WTC11 (cell line): ENCODE measurements around the gene DDRGK1. TPM values are rescaled to one million over a fixed set of nuclear protein-coding genes. Genes with fewer than 3 reads are reported as not detected.
A peak's percentile ranks its signal among the peaks of the same experiment; 100 is the strongest.

Experiments used
- ATAC-seq: fragments of 200-7000 bp; cut with Tn5 transposase; 2 replicates; pipeline ENCODE4 v1.10.0; 2021; ENCODE audit warnings: mild to moderate bottlenecking, moderate library complexity
- CTCF ChIA-PET: fragments of 300-600 bp; sonication (Branson Sonifier 250); formaldehyde crosslinking; loops from one replicate; lab custom pipeline; 2021; ENCODE audit warnings: antibody characterized with exemption; lab: Charles Lee
- POLR2A ChIA-PET: fragments of 350-600 bp; sonication (Branson Sonifier 250); formaldehyde crosslinking; loops from one replicate; lab custom pipeline; 2021; ENCODE audit warnings: antibody characterized with exemption; lab: Charles Lee
- DNase-seq: peaks from one replicate; pipeline ENCODE4 v3.0.0; 2021; ENCODE audit warnings: low spot score
- H3K27ac Mint-ChIP-seq: 2 replicates; pipeline ENCODE4 v1.8.0; 2021; ENCODE audit warnings: mixed read lengths
- H3K27me3 Mint-ChIP-seq: 2 replicates; pipeline ENCODE4 v1.8.0; 2021; ENCODE audit warnings: low read depth, mild to moderate bottlenecking, moderate library complexity, mixed read lengths
- H3K36me3 Mint-ChIP-seq: 2 replicates; pipeline ENCODE4 v1.8.0; 2021; ENCODE audit warnings: mixed read lengths
- H3K4me1 Mint-ChIP-seq: 2 replicates; pipeline ENCODE4 v1.8.0; 2022; ENCODE audit warnings: mixed read lengths
- H3K4me3 Mint-ChIP-seq: 2 replicates; pipeline ENCODE4 v1.8.0; 2021; ENCODE audit warnings: mild to moderate bottlenecking, moderate library complexity, mixed read lengths
- H3K9me3 Mint-ChIP-seq: 2 replicates; pipeline ENCODE4 v1.8.0; 2021; ENCODE audit warnings: mixed read lengths
- CREB1 ChIP-seq: sonication (generic); formaldehyde crosslinking; IDR thresholded peaks from 2 replicates; pipeline ENCODE4 v1.8.0; 2023; ENCODE audit warnings: mild to moderate bottlenecking, missing genetic modification reagents
- CREM ChIP-seq: sonication (generic); formaldehyde crosslinking; IDR thresholded peaks from 2 replicates; pipeline ENCODE4 v1.8.1; 2022; ENCODE audit warnings: mild to moderate bottlenecking, missing genetic modification reagents, moderate library complexity
- FOXJ3 ChIP-seq: sonication (generic); formaldehyde crosslinking; IDR thresholded peaks from 2 replicates; pipeline ENCODE4 v1.9.0; 2021; ENCODE audit warnings: missing genetic modification reagents, mild to moderate bottlenecking, borderline replicate concordance
- GABPB1 ChIP-seq: sonication (generic); formaldehyde crosslinking; IDR thresholded peaks from 2 replicates; pipeline ENCODE4 v1.8.1; 2023; ENCODE audit warnings: mild to moderate bottlenecking, missing genetic modification reagents
- IRF2 ChIP-seq: sonication (generic); formaldehyde crosslinking; IDR thresholded peaks from 2 replicates; pipeline ENCODE4 v1.8.0; 2022; ENCODE audit warnings: low read depth, missing genetic modification reagents, borderline replicate concordance
- NFATC4 ChIP-seq: fragments of 250-450 bp; sonication (Bioruptor Pico); IDR thresholded peaks from 2 replicates; pipeline ENCODE4 v1.9.0; 2021; ENCODE audit warnings: mild to moderate bottlenecking
- NFE2L1 ChIP-seq: sonication (generic); formaldehyde crosslinking; IDR thresholded peaks from 2 replicates; pipeline ENCODE4 v1.8.1; 2023; ENCODE audit warnings: missing genetic modification reagents
- PRRX2 ChIP-seq: fragments of 250-450 bp; sonication (Bioruptor Pico); IDR thresholded peaks from 2 replicates; pipeline ENCODE4 v1.8.0; 2021; ENCODE audit warnings: mild to moderate bottlenecking
- SMAD4 ChIP-seq: sonication (generic); formaldehyde crosslinking; IDR thresholded peaks from 2 replicates; pipeline ENCODE4 v1.8.0; 2022; ENCODE audit warnings: mild to moderate bottlenecking, missing genetic modification reagents
- SP1 ChIP-seq: sonication (generic); formaldehyde crosslinking; conservative IDR thresholded peaks from 2 replicates; pipeline ENCODE4 v1.8.1; 2022; ENCODE audit warnings: missing genetic modification reagents
- TEAD4 ChIP-seq: sonication (generic); formaldehyde crosslinking; IDR thresholded peaks from 2 replicates; pipeline ENCODE4 v1.8.0; 2022; ENCODE audit warnings: mild to moderate bottlenecking, missing genetic modification reagents
- ZNF219 ChIP-seq: sonication (generic); formaldehyde crosslinking; IDR thresholded peaks from 2 replicates; pipeline ENCODE4 v1.8.0; 2023; ENCODE audit warnings: missing genetic modification reagents, mild to moderate bottlenecking, borderline replicate concordance
- ZNF396 ChIP-seq: fragments of 250-450 bp; sonication (Bioruptor Pico); IDR thresholded peaks from 2 replicates; pipeline ENCODE4 v1.8.0; 2021; ENCODE audit warnings: mild to moderate bottlenecking, moderate library complexity, borderline replicate concordance
- total RNA-seq: library from RNA; stranded (reverse); gene quantifications from 3 replicates; pipeline ENCODE4 v1.2.3, GENCODE V29; 2021
- TF ChIP-seq, protein P1 (sequence below): sonication (generic); formaldehyde crosslinking; IDR thresholded peaks from 2 replicates; pipeline ENCODE4 v1.8.1; 2022; ENCODE audit warnings: missing genetic modification reagents, borderline replicate concordance
- TF ChIP-seq, protein P2 (sequence below): sonication (generic); formaldehyde crosslinking; IDR thresholded peaks from 2 replicates; pipeline ENCODE4 v1.8.1; 2023; ENCODE audit warnings: mild to moderate bottlenecking, moderate library complexity, missing genetic modification reagents
- TF ChIP-seq, protein P3 (sequence below): sonication (generic); formaldehyde crosslinking; IDR thresholded peaks from 2 replicates; pipeline ENCODE4 v1.8.1; 2022; ENCODE audit warnings: mild to moderate bottlenecking, missing genetic modification reagents, moderate library complexity, borderline replicate concordance
- TF ChIP-seq, protein P4 (sequence below): fragments of 250-450 bp; sonication (Bioruptor Pico); IDR thresholded peaks from 2 replicates; pipeline ENCODE4 v1.9.0; 2021; ENCODE audit warnings: mild to moderate bottlenecking

DDRGK1 gene
- total RNA-seq, 1 experiment from 2014 or later, result 46.4 TPM

DNA sequence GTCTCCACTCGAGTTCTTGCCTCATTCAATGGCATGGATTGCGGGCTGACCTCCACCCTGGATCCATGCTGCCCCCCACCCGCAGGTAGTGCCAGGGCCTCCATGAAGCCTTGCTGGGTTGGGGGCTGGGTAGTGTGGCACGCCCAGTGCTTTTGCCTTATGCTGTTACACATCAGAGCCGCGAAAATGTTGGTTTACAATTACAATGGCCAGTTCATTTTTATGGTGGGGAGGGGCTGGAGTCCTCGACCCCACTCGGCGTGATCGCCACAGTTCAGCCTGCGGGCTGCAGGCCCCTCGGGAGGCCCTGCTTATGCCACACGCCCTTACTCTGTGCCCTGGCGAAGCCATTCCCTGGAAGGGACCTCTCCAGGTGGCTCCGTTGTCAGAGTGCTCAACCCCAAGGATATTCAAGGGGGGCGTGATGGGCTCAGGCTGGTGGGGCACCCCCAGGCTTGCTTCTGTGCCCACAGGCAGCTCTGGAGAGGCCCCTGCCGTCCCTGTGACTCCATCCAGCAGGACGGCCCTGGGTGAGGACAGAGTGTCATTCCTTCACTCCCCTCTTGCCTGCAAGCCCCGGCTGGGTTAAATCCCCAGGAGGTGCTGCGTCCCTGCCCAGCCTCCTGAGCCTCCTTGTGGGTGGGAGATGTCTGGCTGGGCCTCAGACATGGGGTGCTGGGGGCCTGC lies 19.7 kb upstream of the DDRGK1 start (continued):
- TF ChIP-seq, protein P1, sequence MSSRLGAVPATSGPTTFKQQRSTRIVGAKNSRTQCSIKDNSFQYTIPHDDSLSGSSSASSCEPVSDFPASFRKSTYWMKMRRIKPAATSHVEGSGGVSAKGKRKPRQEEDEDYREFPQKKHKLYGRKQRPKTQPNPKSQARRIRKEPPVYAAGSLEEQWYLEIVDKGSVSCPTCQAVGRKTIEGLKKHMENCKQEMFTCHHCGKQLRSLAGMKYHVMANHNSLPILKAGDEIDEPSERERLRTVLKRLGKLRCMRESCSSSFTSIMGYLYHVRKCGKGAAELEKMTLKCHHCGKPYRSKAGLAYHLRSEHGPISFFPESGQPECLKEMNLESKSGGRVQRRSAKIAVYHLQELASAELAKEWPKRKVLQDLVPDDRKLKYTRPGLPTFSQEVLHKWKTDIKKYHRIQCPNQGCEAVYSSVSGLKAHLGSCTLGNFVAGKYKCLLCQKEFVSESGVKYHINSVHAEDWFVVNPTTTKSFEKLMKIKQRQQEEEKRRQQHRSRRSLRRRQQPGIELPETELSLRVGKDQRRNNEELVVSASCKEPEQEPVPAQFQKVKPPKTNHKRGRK (CRISPR knock-in tag), result no peak

DNA sequence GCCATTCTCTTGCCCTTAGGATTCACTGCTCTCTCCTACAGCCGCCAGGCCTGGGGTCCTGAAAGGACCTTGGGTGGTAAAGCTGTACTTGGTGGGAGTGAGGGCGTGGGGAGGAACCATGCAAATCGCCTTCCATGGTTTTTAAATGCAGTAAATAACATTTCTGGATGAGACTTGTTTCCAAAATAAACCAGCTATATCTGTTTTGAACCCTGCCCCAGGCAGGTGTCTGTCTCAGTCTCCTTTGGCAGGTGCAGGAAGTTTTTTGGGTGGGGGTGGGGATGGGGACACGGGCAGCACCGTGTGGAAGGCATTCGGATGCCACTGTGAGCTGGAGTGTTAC lies 19.1 kb upstream of the DDRGK1 start:
- POLR2A ChIA-PET, result interaction anchor here (0.6 to 1.2 kb wide), 4 partner anchors 16 to 223 kb away, joined by 3 to 6 read pairs (median 4); partner anchors contain the start of gene SLC4A11
- Mint-ChIP-seq H3K4me3 (no peak overlapping the region), H3K36me3 (peaks cover 18% of the 10 kb centered on the region), H3K4me1 (no peaks in the 10 kb centered on the region), H3K9me3 (no peaks in the 10 kb centered on the region), H3K27me3 (no peaks in the 10 kb centered on the region), H3K27ac (no peak overlapping the region)
- CTCF ChIA-PET, result interaction anchor here (0.8 to 2.4 kb wide), 6 partner anchors 16 to 93 kb away, joined by 3 to 9 read pairs (median 6); no protein-coding TSS in a partner anchor
- ATAC-seq (no peak), DNase-seq (no peak)
- no peak for TF ChIP-seq ZNF396 (CRISPR knock-in tag)
- no peak for TF ChIP-seq FOXJ3 (CRISPR knock-in tag)
- no peak for TF ChIP-seq GABPB1

DNA sequence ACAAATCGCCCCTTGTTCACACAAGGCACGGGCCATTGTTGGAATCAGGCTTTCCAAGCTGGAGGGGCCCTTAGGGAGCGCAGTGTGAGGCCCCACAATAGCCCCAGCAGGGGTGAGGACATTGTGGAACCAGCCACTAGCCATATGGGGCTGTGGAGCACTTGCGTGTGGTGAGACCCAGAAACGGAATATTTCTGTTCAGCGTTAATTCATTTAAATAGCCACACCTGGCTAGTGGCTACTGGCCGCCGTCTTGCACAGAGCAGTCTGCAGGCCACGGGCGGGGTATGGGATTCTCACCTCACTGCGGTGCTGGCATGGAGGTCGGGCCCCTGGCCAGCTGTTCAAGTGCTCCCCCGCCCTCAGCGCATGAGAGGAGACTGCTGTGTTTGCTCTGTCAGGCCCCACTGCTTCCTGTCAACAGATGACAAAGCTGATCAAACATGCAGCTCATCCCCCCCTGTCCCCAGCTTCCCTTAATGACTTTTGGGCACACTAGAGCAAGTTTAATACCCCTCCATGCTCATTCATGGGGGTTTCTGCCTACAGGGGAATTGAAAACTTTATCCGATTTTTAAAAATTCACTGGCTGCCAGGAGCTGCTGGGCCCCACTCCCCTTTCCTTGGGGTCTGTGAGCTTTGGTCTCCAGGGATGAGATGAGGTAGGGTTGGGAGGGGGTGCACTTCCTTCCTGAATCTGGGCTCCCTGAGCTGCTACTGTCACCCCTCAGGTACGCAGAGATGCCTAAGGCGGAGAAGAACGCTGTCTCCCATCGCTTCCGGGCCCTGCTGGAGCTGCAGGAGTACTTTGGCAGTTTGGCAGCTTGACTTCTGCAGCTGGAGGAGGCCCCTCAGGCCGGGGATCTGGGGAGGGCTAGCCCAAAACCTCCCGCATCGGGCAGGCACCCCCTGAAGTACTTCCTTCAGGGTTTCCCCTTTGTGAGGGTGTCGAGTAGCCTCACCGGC lies 18.4 kb upstream of the DDRGK1 start:
- ATAC-seq (no peak), DNase-seq (no peak)
- Mint-ChIP-seq H3K36me3 (peaks cover 18% of the 10 kb centered on the region), H3K27me3 (no peaks in the 10 kb centered on the region), H3K27ac (no peak overlapping the region), H3K4me3 (no peak overlapping the region), H3K4me1 (no peaks in the 10 kb centered on the region), H3K9me3 (no peaks in the 10 kb centered on the region)
- TF ChIP-seq PRRX2 (CRISPR knock-in tag), result no peak
- peak; percentile 80 for TF ChIP-seq GABPB1
- CTCF ChIA-PET, result interaction anchor here (0.5 to 2.0 kb wide), 7 partner anchors 17 to 100 kb away, joined by 3 to 7 read pairs (median 4); partner anchors contain the start of gene SLC4A11
- POLR2A ChIA-PET, result interaction anchor here (0.6 to 1.2 kb wide), 5 partner anchors 16 to 224 kb away, joined by 3 to 6 read pairs (median 4); partner anchors contain the start of gene SLC4A11

DNA sequence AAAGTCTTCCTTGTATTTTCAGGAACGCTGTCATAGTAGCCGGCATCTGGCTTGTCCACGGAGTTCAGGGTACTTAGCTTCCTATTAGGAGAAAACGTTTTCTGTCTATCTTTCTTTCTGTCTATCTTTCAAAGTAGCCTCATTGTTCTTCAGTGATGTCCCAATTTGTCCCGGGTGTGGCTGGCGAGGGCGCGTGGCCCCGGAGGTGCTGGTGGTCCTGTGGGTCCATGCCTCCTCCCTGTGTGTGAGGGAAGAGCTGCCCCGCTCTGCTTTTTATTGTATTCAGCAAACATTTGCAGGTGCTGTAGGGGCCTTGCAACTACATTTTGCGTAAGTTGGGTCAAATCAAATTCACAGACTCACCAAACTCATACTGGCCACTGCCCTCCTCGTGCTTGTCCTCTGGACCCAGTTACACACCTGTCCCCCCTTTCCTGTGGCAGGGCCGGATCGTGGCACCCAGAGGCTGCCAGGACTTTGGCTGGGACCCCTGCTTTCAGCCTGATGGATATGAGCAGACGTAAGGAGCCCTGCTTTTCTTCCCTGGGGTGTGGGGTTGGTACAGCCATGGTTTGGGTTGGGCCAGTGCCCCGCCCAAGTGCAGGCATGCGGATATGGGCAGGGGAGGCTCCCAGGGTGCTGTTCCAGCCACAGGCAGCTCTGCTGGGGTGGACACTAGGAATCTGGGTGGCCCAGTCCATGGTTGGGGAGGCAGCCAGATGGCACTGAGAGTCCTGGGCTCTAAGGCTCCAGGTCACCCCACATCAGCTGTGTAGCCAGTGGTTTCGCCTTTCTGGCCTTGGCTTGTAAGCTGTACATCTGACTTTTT lies 17.1 kb upstream of the DDRGK1 start:
- Mint-ChIP-seq H3K4me3 (no peak overlapping the region), H3K27me3 (no peaks in the 10 kb centered on the region), H3K36me3 (peaks cover 16% of the 10 kb centered on the region), H3K4me1 (no peaks in the 10 kb centered on the region), H3K27ac (no peak overlapping the region), H3K9me3 (no peaks in the 10 kb centered on the region)
- POLR2A ChIA-PET, result interaction anchor here (0.6 kb wide), 2 partner anchors 41 to 251 kb away, joined by 3 to 5 read pairs; no protein-coding TSS in a partner anchor
- CTCF ChIA-PET, result interaction anchor here (1.3 to 2.9 kb wide), 3 partner anchors 18 to 28 kb away, joined by 4 to 14 read pairs (median 7); partner anchors contain the start of gene SLC4A11
- DNase-seq (no peak), ATAC-seq (no peak)
- no peak for TF ChIP-seq TEAD4 (CRISPR knock-in tag)
- no peak for TF ChIP-seq NFE2L1 (CRISPR knock-in tag)
- TF ChIP-seq CREM (CRISPR knock-in tag), result no peak
- TF ChIP-seq CREB1, result no peak
- TF ChIP-seq ZNF219 (CRISPR knock-in tag), result no peak
- TF ChIP-seq SMAD4, result no peak
- no peak for TF ChIP-seq IRF2 (CRISPR knock-in tag)
- TF ChIP-seq, protein P2, sequence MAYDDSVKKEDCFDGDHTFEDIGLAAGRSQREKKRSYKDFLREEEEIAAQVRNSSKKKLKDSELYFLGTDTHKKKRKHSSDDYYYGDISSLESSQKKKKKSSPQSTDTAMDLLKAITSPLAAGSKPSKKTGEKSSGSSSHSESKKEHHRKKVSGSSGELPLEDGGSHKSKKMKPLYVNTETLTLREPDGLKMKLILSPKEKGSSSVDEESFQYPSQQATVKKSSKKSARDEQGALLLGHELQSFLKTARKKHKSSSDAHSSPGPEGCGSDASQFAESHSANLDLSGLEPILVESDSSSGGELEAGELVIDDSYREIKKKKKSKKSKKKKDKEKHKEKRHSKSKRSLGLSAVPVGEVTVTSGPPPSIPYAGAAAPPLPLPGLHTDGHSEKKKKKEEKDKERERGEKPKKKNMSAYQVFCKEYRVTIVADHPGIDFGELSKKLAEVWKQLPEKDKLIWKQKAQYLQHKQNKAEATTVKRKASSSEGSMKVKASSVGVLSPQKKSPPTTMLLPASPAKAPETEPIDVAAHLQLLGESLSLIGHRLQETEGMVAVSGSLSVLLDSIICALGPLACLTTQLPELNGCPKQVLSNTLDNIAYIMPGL, result no peak
- TF ChIP-seq SP1, result no peak
- no peak for TF ChIP-seq NFATC4 (CRISPR knock-in tag)
- TF ChIP-seq, protein P3, sequence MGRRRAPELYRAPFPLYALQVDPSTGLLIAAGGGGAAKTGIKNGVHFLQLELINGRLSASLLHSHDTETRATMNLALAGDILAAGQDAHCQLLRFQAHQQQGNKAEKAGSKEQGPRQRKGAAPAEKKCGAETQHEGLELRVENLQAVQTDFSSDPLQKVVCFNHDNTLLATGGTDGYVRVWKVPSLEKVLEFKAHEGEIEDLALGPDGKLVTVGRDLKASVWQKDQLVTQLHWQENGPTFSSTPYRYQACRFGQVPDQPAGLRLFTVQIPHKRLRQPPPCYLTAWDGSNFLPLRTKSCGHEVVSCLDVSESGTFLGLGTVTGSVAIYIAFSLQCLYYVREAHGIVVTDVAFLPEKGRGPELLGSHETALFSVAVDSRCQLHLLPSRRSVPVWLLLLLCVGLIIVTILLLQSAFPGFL (CRISPR knock-in tag), result no peak
- TF ChIP-seq, protein P4, sequence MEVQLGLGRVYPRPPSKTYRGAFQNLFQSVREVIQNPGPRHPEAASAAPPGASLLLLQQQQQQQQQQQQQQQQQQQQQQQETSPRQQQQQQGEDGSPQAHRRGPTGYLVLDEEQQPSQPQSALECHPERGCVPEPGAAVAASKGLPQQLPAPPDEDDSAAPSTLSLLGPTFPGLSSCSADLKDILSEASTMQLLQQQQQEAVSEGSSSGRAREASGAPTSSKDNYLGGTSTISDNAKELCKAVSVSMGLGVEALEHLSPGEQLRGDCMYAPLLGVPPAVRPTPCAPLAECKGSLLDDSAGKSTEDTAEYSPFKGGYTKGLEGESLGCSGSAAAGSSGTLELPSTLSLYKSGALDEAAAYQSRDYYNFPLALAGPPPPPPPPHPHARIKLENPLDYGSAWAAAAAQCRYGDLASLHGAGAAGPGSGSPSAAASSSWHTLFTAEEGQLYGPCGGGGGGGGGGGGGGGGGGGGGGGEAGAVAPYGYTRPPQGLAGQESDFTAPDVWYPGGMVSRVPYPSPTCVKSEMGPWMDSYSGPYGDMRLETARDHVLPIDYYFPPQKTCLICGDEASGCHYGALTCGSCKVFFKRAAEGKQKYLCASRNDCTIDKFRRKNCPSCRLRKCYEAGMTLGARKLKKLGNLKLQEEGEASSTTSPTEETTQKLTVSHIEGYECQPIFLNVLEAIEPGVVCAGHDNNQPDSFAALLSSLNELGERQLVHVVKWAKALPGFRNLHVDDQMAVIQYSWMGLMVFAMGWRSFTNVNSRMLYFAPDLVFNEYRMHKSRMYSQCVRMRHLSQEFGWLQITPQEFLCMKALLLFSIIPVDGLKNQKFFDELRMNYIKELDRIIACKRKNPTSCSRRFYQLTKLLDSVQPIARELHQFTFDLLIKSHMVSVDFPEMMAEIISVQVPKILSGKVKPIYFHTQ, result no peak
